CD4-positive, alpha-beta T cell treated with Interleukin-4 for 1 hour (primary cell): ENCODE results near the gene LITAF.
"Not testable (repeated sequence)": the region's sequence is repeated elsewhere in the genome, so short reads cannot be mapped to it uniquely, and the experiment has no call there.

Experiments used
- DNase-seq, 2 donors: peaks; one replicate each; pipeline ENCODE4 v3.0.0-alpha.2; 2020 to 2022

LITAF gene

GRCh38 chr16:11597235-11598095 is 10.7 kb upstream of the LITAF start:
- DNase-seq = peak in 1 of 2 donors; percentile 66

- no peak for DNase-seq
These were observed 10.0 kb upstream of the LITAF start for GRCh38 chr16:11596572-11597226.

- DNase-seq = no peak
These were observed 6.9 kb upstream of the LITAF start for GRCh38 chr16:11593581-11593980.

GRCh38 chr16:11593076-11593475 is 6.4 kb upstream of the LITAF start:
- DNase-seq = not testable (repeated sequence)

GRCh38 chr16:11591630-11592029 is 4.9 kb upstream of the LITAF start:
- not testable (repeated sequence) for DNase-seq

DNA sequence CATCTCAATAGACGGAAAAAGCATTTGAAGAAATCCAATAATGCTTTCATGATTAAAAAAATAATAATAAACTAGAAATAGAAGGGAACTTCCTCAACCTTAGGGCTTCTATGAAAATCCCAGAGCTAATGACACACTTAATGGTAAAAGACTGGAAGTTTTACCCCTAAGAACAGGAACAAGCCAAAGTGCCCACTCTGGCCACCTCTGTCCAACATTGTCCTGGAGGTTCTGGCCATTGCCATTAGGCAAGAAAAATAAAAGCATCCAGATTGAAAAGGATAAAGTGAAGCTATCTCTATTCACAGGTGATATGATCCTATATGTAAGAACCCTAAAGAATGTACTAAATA is 2.5 kb upstream of the LITAF start:
- no peak for DNase-seq

- no peak for DNase-seq
These were observed 1.8 kb upstream of the LITAF start for GRCh38 chr16:11588321-11589197.

DNA sequence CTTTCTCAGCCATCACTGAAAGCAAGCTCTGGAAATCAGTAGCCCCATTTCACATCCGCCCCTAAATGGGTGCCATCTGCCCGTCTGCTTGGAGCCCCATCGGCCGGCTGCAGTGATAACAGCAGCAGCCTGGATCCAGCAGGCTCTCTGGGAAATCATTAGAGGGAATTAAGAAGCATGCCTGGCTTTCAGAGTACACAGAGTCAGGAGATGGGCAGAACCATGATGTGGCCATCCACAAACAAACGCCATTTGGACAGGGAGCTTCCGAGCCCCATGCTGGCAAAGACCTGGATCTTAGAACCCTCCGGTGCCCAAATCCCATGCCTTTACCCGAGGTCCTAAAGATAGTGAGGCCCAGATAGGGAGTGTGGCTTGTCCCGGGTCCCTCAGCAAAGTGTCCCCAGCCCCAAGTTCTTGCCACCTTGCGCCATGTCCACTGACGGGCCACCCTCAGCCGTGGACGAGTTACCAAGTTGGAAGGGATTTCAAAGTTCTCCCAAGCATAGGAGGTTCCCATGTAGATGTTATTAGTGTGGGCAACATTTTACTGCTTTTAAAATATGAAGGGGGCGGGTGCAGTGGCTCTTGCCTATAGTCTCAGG is 1.0 kb upstream of the LITAF start:
- DNase-seq = no peak

- DNase-seq = peak in 1 of 2 donors; percentile 25
These were observed 302 bp downstream of the LITAF start for GRCh38 chr16:11586378-11586855.

DNA sequence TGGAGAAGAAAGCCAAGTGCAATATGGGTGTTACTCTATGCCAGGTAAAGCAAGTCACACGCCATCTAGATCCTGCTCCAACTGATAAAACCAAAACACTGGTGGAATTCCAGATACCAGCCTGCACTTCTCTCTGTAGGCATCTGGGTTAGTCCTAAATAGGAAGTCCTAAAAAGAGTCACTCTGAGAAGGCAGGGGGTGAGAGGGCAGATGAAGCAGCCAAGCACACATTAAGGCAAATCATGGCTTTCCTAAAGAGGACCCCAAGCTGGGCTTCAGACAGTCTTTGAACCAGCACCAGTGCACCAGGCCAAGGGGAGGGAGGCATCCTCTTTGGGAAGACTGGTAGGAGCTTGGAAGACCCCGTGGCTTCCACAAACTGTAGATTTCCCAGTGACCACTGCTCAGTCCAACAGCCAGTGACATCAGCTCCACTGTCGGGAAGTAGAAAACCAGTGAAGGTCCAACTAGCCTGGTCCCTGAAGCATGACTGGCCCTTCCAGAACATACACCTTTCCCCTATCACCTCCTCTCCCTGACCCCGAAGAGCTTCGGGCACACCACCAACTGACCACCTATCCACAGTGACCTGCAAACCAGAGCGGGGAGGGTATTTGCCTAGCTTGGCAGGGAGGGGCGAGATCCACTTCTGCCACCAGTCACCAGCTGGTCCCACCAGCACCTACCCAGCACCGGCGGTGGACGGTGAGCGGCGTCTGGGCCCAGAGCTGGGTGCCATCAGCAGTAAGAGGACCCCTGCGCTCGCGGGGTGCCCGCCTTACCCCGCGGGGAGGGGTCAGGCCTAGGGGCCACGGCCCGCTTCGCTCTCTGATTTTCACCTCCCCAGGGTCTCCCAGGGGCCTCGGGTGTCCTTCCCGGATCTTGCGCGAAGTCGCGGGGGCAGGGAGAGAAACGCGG is 1.0 kb downstream of the LITAF start:
- no peak for DNase-seq

DNA sequence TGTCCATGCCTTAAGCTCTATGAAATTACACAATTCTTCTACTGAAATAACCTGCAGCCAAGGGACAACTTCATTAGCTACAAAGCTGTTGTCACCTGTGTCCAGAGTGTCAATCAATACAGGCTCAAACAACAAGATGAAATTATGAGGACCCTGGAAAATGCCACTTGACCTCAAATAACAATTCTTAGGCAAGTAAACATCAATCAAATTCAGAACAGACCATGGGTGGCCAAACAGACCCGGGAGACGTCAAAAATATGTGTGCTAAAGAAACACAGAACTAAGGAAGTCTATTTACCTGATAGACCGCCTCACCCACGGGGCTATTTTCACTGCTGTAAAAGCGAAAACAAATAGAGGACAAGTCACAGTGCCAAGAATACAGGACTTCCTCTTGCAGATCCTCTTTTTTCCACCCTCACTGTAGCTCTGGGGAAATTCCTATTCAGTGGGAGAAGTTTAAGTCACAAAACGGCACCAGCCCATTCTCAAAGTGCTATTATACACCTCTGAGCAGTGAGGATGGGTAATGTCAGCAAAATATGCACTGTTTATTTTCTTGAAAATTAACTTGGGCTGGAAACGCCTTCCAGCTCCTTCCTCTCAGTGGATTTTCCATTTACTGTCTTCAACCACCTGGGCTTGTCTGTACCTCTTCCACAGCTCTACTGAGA is 2.7 kb downstream of the LITAF start:
- peak; percentile 35 to 44 for DNase-seq

- DNase-seq = no peak
These were observed 3.6 kb downstream of the LITAF start for GRCh38 chr16:11583166-11583565.

DNA sequence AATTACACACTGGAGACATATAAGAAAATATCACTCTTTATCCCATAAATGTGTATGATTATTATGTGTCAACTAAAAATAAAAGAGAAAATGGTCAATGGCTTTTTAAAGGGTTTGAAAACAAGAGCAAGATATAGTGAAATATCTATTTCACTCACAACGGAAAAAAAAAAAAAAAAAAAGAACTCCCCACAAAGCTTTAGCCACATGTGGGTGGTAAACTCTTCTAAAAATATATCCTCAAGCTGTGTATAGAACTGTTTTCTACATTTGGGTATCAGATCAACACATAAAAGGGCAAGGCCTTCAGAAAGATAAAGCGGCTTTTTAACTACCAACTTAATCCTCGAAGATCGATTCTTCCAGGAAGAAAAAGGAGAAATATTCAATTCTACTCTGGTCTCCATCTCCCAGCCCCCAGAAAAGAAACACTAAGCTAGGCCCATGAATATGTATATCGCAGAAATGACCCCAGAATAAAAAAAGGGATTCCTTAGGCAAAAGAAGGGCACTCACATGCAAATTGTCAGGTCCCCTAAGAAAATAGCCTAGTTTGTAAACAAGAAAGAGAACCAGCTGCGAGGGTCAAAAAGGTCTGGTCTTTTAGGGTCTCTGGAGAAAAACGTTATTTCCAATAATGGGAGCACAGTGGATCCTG is 4.4 kb downstream of the LITAF start:
- no peak for DNase-seq

GRCh38 chr16:11581678-11582077 is 5.0 kb downstream of the LITAF start:
- DNase-seq = peak in 1 of 2 donors; percentile 50

GRCh38 chr16:11580451-11581086 is 6.2 kb downstream of the LITAF start:
- DNase-seq = no peak

GRCh38 chr16:11577290-11577660 is 9.4 kb downstream of the LITAF start:
- DNase-seq = not testable (repeated sequence)

GRCh38 chr16:11576427-11577289 is 10.1 kb downstream of the LITAF start:
- peak; percentile 38 to 49 for DNase-seq

DNA sequence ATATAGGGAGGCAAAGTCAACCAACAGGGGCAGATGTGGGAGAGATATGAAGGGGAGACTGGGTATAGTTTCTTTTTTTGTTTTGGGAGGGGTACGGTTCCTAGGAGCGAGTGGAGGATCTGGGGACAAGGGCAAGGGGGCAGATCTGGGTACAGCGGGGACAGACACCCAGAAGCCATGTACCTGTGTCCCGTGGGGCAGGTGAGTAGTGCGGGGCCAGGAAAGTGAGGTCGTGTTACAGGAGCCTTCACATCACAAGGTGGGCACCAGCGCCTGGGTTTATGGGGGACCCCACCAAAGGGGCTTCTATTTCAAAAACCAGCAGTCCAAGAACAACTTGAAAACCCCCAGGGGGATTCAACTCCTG is 11.5 kb downstream of the LITAF start:
- DNase-seq = no peak
